Mesendoderm (in vitro differentiated cells): Measurements from ENCODE around the gene BAIAP2.
"Not testable (repeated sequence)": the region's sequence is repeated elsewhere in the genome, so short reads cannot be mapped to it uniquely, and the experiment has no call there.

ENCODE experiments used
- DNase-seq: peaks from one replicate; pipeline ENCODE4 v3.0.0; 2013
- H2AK5ac ChIP-seq: 2 replicates; pipeline ENCODE4 v1.6.1; 2013; ENCODE audit warnings: low read length, inconsistent platforms
- H2BK120ac ChIP-seq: 2 replicates; pipeline ENCODE4 v1.6.1; 2013; ENCODE audit warnings: low read depth, mild to moderate bottlenecking, low read length, moderate library complexity, mixed read lengths
- H2BK15ac ChIP-seq: replicated peaks from 2 replicates; pipeline ENCODE4 v1.6.1; 2013; ENCODE audit warnings: low read depth, mild to moderate bottlenecking, moderate library complexity
- H2BK5ac ChIP-seq: 2 replicates; pipeline ENCODE4 v1.6.1; 2013; ENCODE audit warnings: low read length, inconsistent platforms
- H3K18ac ChIP-seq: 2 replicates; pipeline ENCODE4 v1.6.1; 2013; ENCODE audit warnings: mild to moderate bottlenecking, low read length, mixed read lengths
- H3K23ac ChIP-seq: one replicate; pipeline ENCODE4 v1.6.1; 2013; ENCODE audit warnings: low read length
- H3K27ac ChIP-seq: 2 replicates; pipeline ENCODE4 v1.5.1; 2013; ENCODE audit warnings: low read depth, mild to moderate bottlenecking, inconsistent platforms, low read length, moderate library complexity
- H3K27me3 ChIP-seq: 2 replicates; pipeline ENCODE4 v1.6.1; 2013; ENCODE audit warnings: low read length, control low read depth, mild to moderate bottlenecking, inconsistent platforms; ENCODE audit not compliant: insufficient read depth, poor library complexity
- H3K36me3 ChIP-seq: 2 replicates; pipeline ENCODE4 v1.6.1; 2013; ENCODE audit warnings: low read length, inconsistent platforms; ENCODE audit not compliant: control insufficient read depth, insufficient read depth
- H3K4ac ChIP-seq: one replicate; pipeline ENCODE4 v1.6.1; 2013; ENCODE audit warnings: low read depth, mild to moderate bottlenecking, low read length, moderate library complexity
- H3K4me1 ChIP-seq: 2 replicates; pipeline ENCODE4 v1.6.1; 2013; ENCODE audit warnings: low read depth, low read length, inconsistent platforms; ENCODE audit not compliant: control insufficient read depth
- H3K4me2 ChIP-seq: 2 replicates; pipeline ENCODE4 v1.6.1; 2013; ENCODE audit warnings: low read length
- H3K4me3 ChIP-seq: 2 replicates; pipeline ENCODE4 v1.5.1; 2013; ENCODE audit warnings: mild to moderate bottlenecking, low read length
- H3K56ac ChIP-seq: one replicate; pipeline ENCODE4 v1.6.1; 2013; ENCODE audit warnings: low read length
- H3K79me1 ChIP-seq: 2 replicates; pipeline ENCODE4 v1.6.1; 2013; ENCODE audit warnings: low read length, inconsistent platforms
- H3K79me2 ChIP-seq: 2 replicates; pipeline ENCODE4 v1.6.1; 2013; ENCODE audit warnings: mild to moderate bottlenecking, low read length; ENCODE audit not compliant: control insufficient read depth, insufficient read depth
- H3K9ac ChIP-seq: 2 replicates; pipeline ENCODE4 v1.6.1; 2013; ENCODE audit warnings: low read length, inconsistent platforms
- H4K5ac ChIP-seq: one replicate; pipeline ENCODE4 v1.6.1; 2013; ENCODE audit warnings: low read length
- H4K8ac ChIP-seq: one replicate; pipeline ENCODE4 v1.6.1; 2013; ENCODE audit warnings: low read depth, mild to moderate bottlenecking, control low read depth, low read length, moderate library complexity
- WGBS: extraction: QIAGEN DNeasy Blood & Tissue Kit; methylation state at CpG from one replicate; pipeline ENCODE4 v1.1.7; 2013; ENCODE audit warnings: low lambda C conversion rate, missing lambda C conversion rate; ENCODE audit not compliant: insufficient coverage; ENCODE audit errors: extremely low coverage; 5-methylcytosine and 5-hydroxymethylcytosine counted together

The BAIAP2 gene

DNA sequence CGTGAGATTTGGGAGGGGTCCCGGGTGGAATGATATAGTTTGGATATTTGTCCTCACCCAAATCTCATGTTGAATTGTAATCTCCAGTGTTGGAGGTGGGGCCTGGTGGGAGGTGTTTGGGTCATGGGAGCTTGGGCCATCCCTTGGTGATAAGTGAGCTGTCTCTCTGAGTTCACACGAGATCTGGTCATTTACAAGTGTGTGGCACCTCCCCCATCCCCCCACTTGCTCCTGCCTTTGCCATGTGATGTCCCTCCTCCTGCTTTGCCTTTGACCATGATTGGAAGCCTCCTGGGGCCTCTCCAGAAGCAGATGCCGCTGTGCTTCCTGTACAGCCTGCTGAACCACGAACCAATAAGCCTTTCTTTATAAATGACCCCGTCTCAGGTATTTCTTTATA lies 21.3 kb upstream of the BAIAP2 start:
- Histone ChIP-seq H3K56ac (no peak overlapping the region), H3K9ac (no peak overlapping the region), H3K4me1 (no peaks in the 10 kb centered on the region), H2BK15ac (no peak overlapping the region), H3K79me2 (no peaks in the 10 kb centered on the region), H3K23ac (no peak overlapping the region), H3K27ac (no peak overlapping the region), H3K27me3 (no peaks in the 10 kb centered on the region), H4K5ac (no peak overlapping the region), H3K4ac (no peak overlapping the region), H3K36me3 (no peaks in the 10 kb centered on the region), H3K4me3 (no peak overlapping the region), H4K8ac (no peak overlapping the region), H2BK120ac (no peak overlapping the region), H3K18ac (no peak overlapping the region), H2AK5ac (no peak overlapping the region), H2BK5ac (no peak overlapping the region), H3K4me2 (no peak overlapping the region), H3K79me1 (no peaks in the 10 kb centered on the region)
- no CpG with 5 or more reads among the region's 6 CpGs for WGBS
- no peak for DNase-seq

DNA sequence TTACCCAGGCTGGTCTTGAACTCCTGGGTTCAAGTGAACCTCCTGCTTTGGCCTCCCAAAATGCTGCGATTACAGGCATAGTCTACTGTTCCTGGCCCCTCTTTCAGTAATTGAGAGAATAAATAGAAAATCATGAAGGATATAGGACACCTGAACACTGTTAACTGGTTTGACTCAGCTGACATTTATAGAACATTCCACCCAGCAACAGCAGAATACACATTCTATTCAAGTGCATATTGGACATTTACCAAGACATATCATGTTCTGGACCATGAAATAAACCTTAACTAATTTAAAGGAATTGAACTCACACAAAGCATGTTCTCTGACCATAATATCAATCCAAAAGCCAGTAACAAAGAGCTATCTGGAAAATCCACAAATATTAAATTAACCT lies 19.8 kb upstream of the BAIAP2 start:
- Histone ChIP-seq H2AK5ac (no peak overlapping the region), H3K4me1 (no peaks in the 10 kb centered on the region), H3K4me2 (no peak overlapping the region), H3K56ac (no peak overlapping the region), H3K4ac (no peak overlapping the region), H4K8ac (no peak overlapping the region), H3K4me3 (no peak overlapping the region), H3K27me3 (no peaks in the 10 kb centered on the region), H3K18ac (no peak overlapping the region), H2BK15ac (no peak overlapping the region), H3K36me3 (no peaks in the 10 kb centered on the region), H3K23ac (no peak overlapping the region), H3K9ac (no peak overlapping the region), H3K27ac (no peak overlapping the region), H2BK5ac (no peak overlapping the region), H2BK120ac (no peak overlapping the region), H4K5ac (no peak overlapping the region), H3K79me2 (no peaks in the 10 kb centered on the region), H3K79me1 (no peaks in the 10 kb centered on the region)
- WGBS = no CpG with 5 or more reads among the region's 1 CpG
- no peak for DNase-seq

DNA sequence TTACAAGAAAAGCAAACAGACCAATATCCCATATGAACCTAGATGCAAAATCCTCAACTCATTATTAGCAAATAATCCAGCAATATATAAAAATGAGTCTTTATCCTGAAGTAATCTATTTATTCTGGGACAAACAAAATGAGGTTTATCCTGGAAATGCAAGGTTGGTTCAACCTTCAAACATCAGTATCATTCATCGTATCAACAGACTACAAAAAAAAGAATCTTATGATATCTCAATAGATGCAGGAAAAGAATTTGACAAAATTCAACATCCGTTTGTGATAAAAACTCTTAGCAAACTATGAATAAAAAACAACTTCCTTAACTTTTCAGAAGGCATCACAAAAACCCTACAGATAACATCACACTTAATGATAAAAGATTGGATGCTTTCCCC lies 18.4 kb upstream of the BAIAP2 start:
- no CpG with 5 or more reads among the region's 2 CpGs for WGBS
- Histone ChIP-seq H2AK5ac (no peak overlapping the region), H3K4me2 (no peak overlapping the region), H4K8ac (no peak overlapping the region), H3K18ac (no peak overlapping the region), H3K27me3 (no peaks in the 10 kb centered on the region), H3K4me1 (no peaks in the 10 kb centered on the region), H3K27ac (no peak overlapping the region), H3K4me3 (no peak overlapping the region), H3K79me2 (no peaks in the 10 kb centered on the region), H3K56ac (no peak overlapping the region), H2BK5ac (no peak overlapping the region), H2BK120ac (no peak overlapping the region), H2BK15ac (no peak overlapping the region), H3K4ac (no peak overlapping the region), H4K5ac (no peak overlapping the region), H3K9ac (no peak overlapping the region), H3K23ac (no peak overlapping the region), H3K79me1 (no peaks in the 10 kb centered on the region), H3K36me3 (no peaks in the 10 kb centered on the region)
- DNase-seq = no peak

DNA sequence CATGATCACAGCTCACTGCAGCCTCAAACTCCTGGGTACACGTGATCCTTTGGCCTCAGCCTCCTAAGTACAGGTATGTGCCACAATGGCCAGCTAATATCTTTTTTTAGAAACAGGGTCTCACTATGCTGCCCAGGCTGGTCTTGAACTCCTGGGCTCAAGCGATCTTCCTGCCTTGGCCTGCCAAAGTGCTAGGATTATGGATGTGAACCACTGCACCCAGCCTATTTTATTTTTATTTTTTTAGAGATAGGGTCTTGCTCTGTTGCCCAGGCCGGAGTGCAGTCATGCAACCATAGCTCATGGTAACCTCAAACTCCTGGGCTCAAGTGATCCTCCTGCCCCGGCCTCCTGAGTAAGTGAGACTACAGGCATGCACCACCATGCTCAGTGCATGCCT lies 17.6 kb upstream of the BAIAP2 start:
- not testable (repeated sequence) for H4K5ac ChIP-seq, H3K4ac ChIP-seq, H3K4me2 ChIP-seq, H3K27me3 ChIP-seq, H3K27ac ChIP-seq, H3K18ac ChIP-seq, H2BK120ac ChIP-seq, H4K8ac ChIP-seq, H3K9ac ChIP-seq, H3K56ac ChIP-seq, H2BK5ac ChIP-seq, DNase-seq, H2AK5ac ChIP-seq, H3K4me1 ChIP-seq, H3K4me3 ChIP-seq, H2BK15ac ChIP-seq, H3K79me1 ChIP-seq, H3K36me3 ChIP-seq, H3K23ac ChIP-seq, H3K79me2 ChIP-seq
- WGBS = no CpG with 5 or more reads among the region's 4 CpGs

DNA sequence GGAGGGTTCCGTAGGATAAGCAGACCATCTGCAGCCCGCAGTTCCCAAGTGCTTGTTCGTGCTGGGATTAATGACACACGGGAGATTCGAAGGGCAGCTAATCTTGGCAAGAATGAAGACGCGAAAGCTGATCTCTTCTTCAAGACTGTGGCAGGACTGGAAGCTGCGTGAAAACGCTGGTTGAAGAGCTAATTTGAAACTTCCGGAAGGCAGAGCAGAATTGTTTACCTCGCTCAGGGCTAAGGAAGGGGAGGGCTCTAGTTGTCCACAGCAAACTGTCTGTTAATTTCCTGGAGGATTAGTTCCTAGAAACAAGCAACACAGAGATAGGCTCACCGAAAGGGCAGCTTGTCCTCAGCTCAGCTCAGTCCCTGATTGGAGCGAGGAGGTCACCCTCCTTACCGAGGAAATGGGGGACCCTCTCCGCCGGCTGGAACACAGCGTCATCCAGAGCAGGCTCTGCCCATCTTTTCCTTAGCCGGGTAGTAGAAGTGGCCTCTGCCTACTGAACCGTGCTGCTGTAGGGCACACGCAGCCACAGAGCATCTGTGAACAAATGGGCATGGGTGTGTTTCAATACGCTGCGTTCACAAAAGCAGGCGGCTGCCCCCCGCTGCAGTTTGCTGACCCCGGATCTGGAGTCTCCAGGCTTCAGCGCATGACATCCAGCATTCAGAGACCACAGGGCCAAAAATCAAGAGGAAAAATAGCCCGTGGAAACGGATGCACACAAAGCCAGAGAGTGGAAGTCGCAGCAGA lies 16.7 kb upstream of the BAIAP2 start:
- Histone ChIP-seq H3K9ac (peak overlapping the region; percentile 10), H2BK15ac (no peak overlapping the region), H3K4me3 (no peak overlapping the region), H3K79me2 (no peaks in the 10 kb centered on the region), H3K56ac (peak overlapping the region; percentile 40), H3K18ac (no peak overlapping the region), H3K4me1 (no peaks in the 10 kb centered on the region), H3K4me2 (no peak overlapping the region), H3K36me3 (no peaks in the 10 kb centered on the region), H4K8ac (no peak overlapping the region), H2BK120ac (no peak overlapping the region), H3K23ac (no peak overlapping the region), H3K79me1 (no peaks in the 10 kb centered on the region), H3K4ac (no peak overlapping the region), H4K5ac (no peak overlapping the region), H2BK5ac (no peak overlapping the region), H2AK5ac (no peak overlapping the region), H3K27ac (peak overlapping the region; percentile 9), H3K27me3 (no peaks in the 10 kb centered on the region)
- no peak for DNase-seq
- no CpG with 5 or more reads among the region's 29 CpGs for WGBS
